Keratinocyte (primary cell): ENCODE measurements around the gene KCNAB2. TPM values are rescaled to one million over a fixed set of nuclear protein-coding genes. Genes with fewer than 3 reads are reported as not detected.

Experiments
- DNase-seq: peaks from one replicate; pipeline ENCODE4 v3.0.0-alpha.2; 2011; ENCODE audit warnings: low read depth, missing footprints, low spot score
- FAIRE-seq: peaks from 2 replicates; lab custom pipeline; 2011; peaks lifted over from hg19 to GRCh38; lab: Jason Lieb, UNC
- H2AFZ ChIP-seq: 2 replicates; pipeline ENCODE4 v1.6.0; 2012; ENCODE audit warnings: low read length, control low read depth, inconsistent platforms; ENCODE audit not compliant: control insufficient read depth
- H3K27ac ChIP-seq: 2 replicates; pipeline ENCODE4 v1.5.1; 2011; ENCODE audit warnings: low read length; ENCODE audit not compliant: control insufficient read depth, insufficient read depth
- H3K27me3 ChIP-seq: 3 replicates; pipeline ENCODE4 v1.6.0; 2011; ENCODE audit warnings: low read length; ENCODE audit not compliant: control insufficient read depth, insufficient read depth; ENCODE audit errors: extremely low read depth
- H3K36me3 ChIP-seq, 2 experiments: 2 replicates in 1 of 2; 3 replicates in 1 of 2; pipeline ENCODE4 v1.5.1; 2011; ENCODE audit warnings: low read length in 2 of 2, mild to moderate bottlenecking in 1 of 2; ENCODE audit not compliant: control insufficient read depth in 2 of 2, insufficient read depth in 2 of 2; ENCODE audit errors: extremely low read depth in 1 of 2
- H3K4me1 ChIP-seq: 3 replicates; pipeline ENCODE4 v1.5.1; 2011; ENCODE audit warnings: low read length; ENCODE audit not compliant: control insufficient read depth, insufficient read depth; ENCODE audit errors: extremely low read depth
- H3K4me2 ChIP-seq: 3 replicates; pipeline ENCODE4 v1.6.0; 2011; ENCODE audit warnings: low read depth, low read length; ENCODE audit not compliant: control insufficient read depth, insufficient read depth; ENCODE audit errors: extremely low read depth
- H3K4me3 ChIP-seq, 3 experiments: fragments of 200-600 bp in 1 of 3; sonication (generic) in 1 of 3; 2 replicates in 2 of 3; 3 replicates in 1 of 3; pipeline ENCODE4 v1.5.1; 2011 to 2016; ENCODE audit warnings: low read length in 3 of 3, mild to moderate bottlenecking in 3 of 3, control low read depth in 2 of 3, inconsistent platforms in 1 of 3, low read depth in 1 of 3, mixed read lengths in 1 of 3, mixed run types in 1 of 3, moderate library complexity in 1 of 3; ENCODE audit not compliant: control insufficient read depth in 2 of 3, insufficient read depth in 2 of 3; ENCODE audit errors: extremely low read depth in 1 of 3
- H3K79me2 ChIP-seq: 2 replicates; pipeline ENCODE4 v1.6.0; 2012; ENCODE audit warnings: low read length; ENCODE audit not compliant: control insufficient read depth, insufficient read depth
- H3K9ac ChIP-seq: 3 replicates; pipeline ENCODE4 v1.6.0; 2011; ENCODE audit warnings: low read length; ENCODE audit not compliant: control insufficient read depth, insufficient read depth; ENCODE audit errors: extremely low read depth
- H3K9me1 ChIP-seq: 3 replicates; pipeline ENCODE4 v1.6.0; 2011; ENCODE audit warnings: low read length; ENCODE audit not compliant: control insufficient read depth, insufficient read depth; ENCODE audit errors: extremely low read depth
- H3K9me3 ChIP-seq: 2 replicates; pipeline ENCODE4 v1.5.1; 2012; ENCODE audit warnings: low read depth, low read length; ENCODE audit not compliant: control insufficient read depth
- H4K20me1 ChIP-seq: 3 replicates; pipeline ENCODE4 v1.6.0; 2011; ENCODE audit warnings: low read length; ENCODE audit not compliant: control insufficient read depth, insufficient read depth; ENCODE audit errors: extremely low read depth
- EZH2 ChIP-seq: IDR thresholded peaks from one replicate; pipeline ENCODE4 v1.6.1; 2012; ENCODE audit warnings: inconsistent platforms, mild to moderate bottlenecking, low read length, moderate library complexity
- dilution Hi-C: fragments of 300-500 bp; cut with MboI; formaldehyde crosslinking; loops from one replicate; pipeline ENCODE4 v1.7.0; 2020; ENCODE audit warnings: low sequenced_read_pairs; ENCODE audit not compliant: extremely low pct_ligation_motif_present
- polyA plus RNA-seq, 5 experiments: library from polyadenylated mRNA; depleted of rRNA in 3 of 5; stranded (reverse) in 3 of 5; stranded (forward) in 1 of 5; unstranded in 1 of 5; fragments of >200 nt; gene quantifications; 1 replicate in 1 of 5; 2 replicates in 3 of 5; 3 replicates in 1 of 5; pipeline versions ENCODE4 v1.2.1 to v1.2.3, GENCODE V29; 2011 to 2012; ENCODE audit warnings: missing spikeins in 2 of 5, low read depth in 1 of 5, low replicate concordance in 1 of 5
- TF ChIP-seq, protein P1 (sequence below), 3 experiments: IDR thresholded peaks in 1 of 3; conservative IDR thresholded peaks in 1 of 3; optimal IDR thresholded peaks in 1 of 3; 2 replicates in 2 of 3; 3 replicates in 1 of 3; pipeline versions ENCODE3 to v1.5.1; 2011; ENCODE audit warnings: low read length in 3 of 3, mild to moderate bottlenecking in 3 of 3, moderate library complexity in 2 of 3, control low read depth in 1 of 3, inconsistent platforms in 1 of 3; ENCODE audit not compliant: insufficient read depth in 2 of 3; ENCODE audit errors: extremely low read depth in 1 of 3

KCNAB2 gene
- polyA plus RNA-seq, 1 donor (not counting 4 experiments of a cell fraction or from before 2014, with no cell fraction given): 1.8 TPM

DNA sequence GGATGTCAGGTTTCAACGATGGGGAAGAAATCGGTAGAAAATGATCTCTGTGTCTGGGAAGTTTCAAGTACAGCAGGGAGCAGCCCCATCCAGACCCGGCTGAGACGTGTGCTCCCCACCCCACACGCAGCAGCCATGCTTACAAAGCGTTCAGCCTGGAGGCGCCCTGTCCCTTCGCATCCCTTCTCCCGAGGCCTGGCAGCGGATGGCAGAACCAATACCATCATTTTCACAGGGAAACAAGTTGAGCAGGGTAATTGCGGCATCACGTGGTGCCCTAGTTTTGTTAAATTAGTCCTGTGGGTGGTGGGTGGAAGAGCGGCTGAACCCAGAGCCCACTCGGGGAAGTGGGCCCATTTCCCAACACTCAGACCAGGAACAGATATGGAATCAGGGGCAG is 23.9 kb downstream of the KCNAB2 start:
- no peak for TF ChIP-seq EZH2
- TF ChIP-seq, protein P1, sequence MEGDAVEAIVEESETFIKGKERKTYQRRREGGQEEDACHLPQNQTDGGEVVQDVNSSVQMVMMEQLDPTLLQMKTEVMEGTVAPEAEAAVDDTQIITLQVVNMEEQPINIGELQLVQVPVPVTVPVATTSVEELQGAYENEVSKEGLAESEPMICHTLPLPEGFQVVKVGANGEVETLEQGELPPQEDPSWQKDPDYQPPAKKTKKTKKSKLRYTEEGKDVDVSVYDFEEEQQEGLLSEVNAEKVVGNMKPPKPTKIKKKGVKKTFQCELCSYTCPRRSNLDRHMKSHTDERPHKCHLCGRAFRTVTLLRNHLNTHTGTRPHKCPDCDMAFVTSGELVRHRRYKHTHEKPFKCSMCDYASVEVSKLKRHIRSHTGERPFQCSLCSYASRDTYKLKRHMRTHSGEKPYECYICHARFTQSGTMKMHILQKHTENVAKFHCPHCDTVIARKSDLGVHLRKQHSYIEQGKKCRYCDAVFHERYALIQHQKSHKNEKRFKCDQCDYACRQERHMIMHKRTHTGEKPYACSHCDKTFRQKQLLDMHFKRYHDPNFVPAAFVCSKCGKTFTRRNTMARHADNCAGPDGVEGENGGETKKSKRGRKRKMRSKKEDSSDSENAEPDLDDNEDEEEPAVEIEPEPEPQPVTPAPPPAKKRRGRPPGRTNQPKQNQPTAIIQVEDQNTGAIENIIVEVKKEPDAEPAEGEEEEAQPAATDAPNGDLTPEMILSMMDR (optimal IDR thresholded peaks at IDR 0.05 in 1 of 3, IDR thresholded peaks at IDR 0.05 in 1 of 3, conservative IDR thresholded peaks at IDR 0.05 in 1 of 3; ENCODE audit: extremely low read depth in 1 of 3, insufficient read depth in 2 of 3, low read length in 3 of 3): no peak
- FAIRE-seq: no peak
- Histone ChIP-seq H3K9me1 (no peaks in the 10 kb centered on the region), H2AFZ (no peak overlapping the region), H3K27ac (no peak overlapping the region), H3K4me2 (no peak overlapping the region), H3K36me3 (no peaks in the 10 kb centered on the region), H3K4me1 (no peaks in the 10 kb centered on the region), H3K79me2 (no peaks in the 10 kb centered on the region), H3K9ac (no peak overlapping the region), H3K9me3 (no peaks in the 10 kb centered on the region), H3K4me3 (no peak overlapping the region), H3K27me3 (peaks cover 6% of the 10 kb centered on the region), H4K20me1 (no peaks in the 10 kb centered on the region)
- dilution Hi-C loops: no loop called here
- no peak for DNase-seq

- Histone ChIP-seq H3K9me3 (no peaks in the 10 kb centered on the region), H3K79me2 (no peaks in the 10 kb centered on the region), H4K20me1 (no peaks in the 10 kb centered on the region), H3K4me1 (no peaks in the 10 kb centered on the region), H3K9me1 (no peaks in the 10 kb centered on the region), H3K27ac (no peak overlapping the region), H3K9ac (no peak overlapping the region), H3K4me3 (no peak overlapping the region), H3K27me3 (peaks cover 3% of the 10 kb centered on the region), H3K36me3 (no peaks in the 10 kb centered on the region), H3K4me2 (no peak overlapping the region), H2AFZ (no peak overlapping the region)
- TF ChIP-seq EZH2: no peak
- TF ChIP-seq, protein P1 (optimal IDR thresholded peaks at IDR 0.05 in 1 of 3, IDR thresholded peaks at IDR 0.05 in 1 of 3, conservative IDR thresholded peaks at IDR 0.05 in 1 of 3; ENCODE audit: extremely low read depth in 1 of 3, insufficient read depth in 2 of 3, low read length in 3 of 3): no peak
- FAIRE-seq: no peak
- dilution Hi-C loops: no loop called here
- DNase-seq: no peak
These were observed 24.8 kb downstream of the KCNAB2 start for GRCh38 chr1:6070450-6070974.
